ENCODE measurements around the gene CA4.

DNA sequence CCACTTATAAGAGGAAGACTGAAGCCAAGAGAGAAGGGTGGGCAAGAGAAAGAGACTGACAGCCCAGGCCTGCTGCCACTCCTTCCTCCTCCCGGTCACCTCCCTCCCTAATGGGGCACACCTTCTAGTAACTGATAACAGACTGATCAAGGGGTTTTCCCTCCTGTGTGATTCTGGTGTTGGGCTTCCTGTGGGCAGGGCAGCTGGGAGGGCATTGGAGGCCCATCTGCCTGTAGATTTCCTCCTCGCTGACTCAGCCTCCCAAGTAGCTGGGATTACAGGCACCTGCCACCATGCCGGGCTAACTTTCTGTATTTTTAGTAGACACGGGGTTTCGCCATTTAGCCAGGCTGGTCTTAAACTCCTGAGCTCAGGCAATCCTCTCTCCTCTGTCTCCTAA is 16.2 kb downstream of the CA4 start:
- TF ChIP-seq, protein P1, sequence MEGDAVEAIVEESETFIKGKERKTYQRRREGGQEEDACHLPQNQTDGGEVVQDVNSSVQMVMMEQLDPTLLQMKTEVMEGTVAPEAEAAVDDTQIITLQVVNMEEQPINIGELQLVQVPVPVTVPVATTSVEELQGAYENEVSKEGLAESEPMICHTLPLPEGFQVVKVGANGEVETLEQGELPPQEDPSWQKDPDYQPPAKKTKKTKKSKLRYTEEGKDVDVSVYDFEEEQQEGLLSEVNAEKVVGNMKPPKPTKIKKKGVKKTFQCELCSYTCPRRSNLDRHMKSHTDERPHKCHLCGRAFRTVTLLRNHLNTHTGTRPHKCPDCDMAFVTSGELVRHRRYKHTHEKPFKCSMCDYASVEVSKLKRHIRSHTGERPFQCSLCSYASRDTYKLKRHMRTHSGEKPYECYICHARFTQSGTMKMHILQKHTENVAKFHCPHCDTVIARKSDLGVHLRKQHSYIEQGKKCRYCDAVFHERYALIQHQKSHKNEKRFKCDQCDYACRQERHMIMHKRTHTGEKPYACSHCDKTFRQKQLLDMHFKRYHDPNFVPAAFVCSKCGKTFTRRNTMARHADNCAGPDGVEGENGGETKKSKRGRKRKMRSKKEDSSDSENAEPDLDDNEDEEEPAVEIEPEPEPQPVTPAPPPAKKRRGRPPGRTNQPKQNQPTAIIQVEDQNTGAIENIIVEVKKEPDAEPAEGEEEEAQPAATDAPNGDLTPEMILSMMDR (IDR thresholded peaks at IDR 0.05; ENCODE audit: poor library complexity): no peak
- no peak for TF ChIP-seq EZH2 (IDR thresholded peaks at IDR 0.05; ENCODE audit: borderline replicate concordance)

Measured in hepatocyte (in vitro differentiated cells).